Measurements from ENCODE around the gene CNTN4. TPM values are rescaled to one million over a fixed set of nuclear protein-coding genes. Genes with fewer than 3 reads are reported as not detected.

The CNTN4 gene
- total RNA-seq, 6 donors from 2014 or later, result 1.0 to 13.5 (median 6.3) TPM

GRCh38 chr3:2363854-2364253 lies 265.2 kb downstream of the CNTN4 start:
- no peak overlapping the region for H3K4me3 ChIP-seq
- WGBS, 2 donors, result 70 to 72% methylated on average over 2 of the region's 2 CpGs
- H3K27ac ChIP-seq, result no peak overlapping the region
- no peaks in the 10 kb centered on the region for H3K4me1 ChIP-seq
- no peak for TF ChIP-seq EP300 (IDR thresholded peaks at IDR 0.05)
- no peaks in the 10 kb centered on the region for H3K9me3 ChIP-seq
- no peak for ATAC-seq (ENCODE audit: low FRiP score in 2 of 2)
- DNase-seq, result no peak
- H3K36me3 ChIP-seq, result no peaks in the 10 kb centered on the region
- H3K27me3 ChIP-seq, result no peaks in the 10 kb centered on the region

- Histone ChIP-seq H3K27ac (no peak overlapping the region), H3K27me3 (no peaks in the 10 kb centered on the region), H3K36me3 (no peaks in the 10 kb centered on the region), H3K9me3 (no peaks in the 10 kb centered on the region), H3K4me1 (no peaks in the 10 kb centered on the region), H3K4me3 (no peak overlapping the region)
- no peak for DNase-seq
- no peak for ATAC-seq (ENCODE audit: low FRiP score in 2 of 2)
- no peak for TF ChIP-seq EP300 (IDR thresholded peaks at IDR 0.05)
These were observed 271.7 kb downstream of the CNTN4 start for GRCh38 chr3:2370317-2370716.

- no peaks in the 10 kb centered on the region for H3K9me3 ChIP-seq
- no peak overlapping the region for H3K27ac ChIP-seq
- H3K36me3 ChIP-seq, result no peaks in the 10 kb centered on the region
- no peak for TF ChIP-seq POLR2A (IDR thresholded peaks at IDR 0.05)
- no peak for TF ChIP-seq POLR2AphosphoS5 (IDR thresholded peaks at IDR 0.05)
- TF ChIP-seq EP300 (IDR thresholded peaks at IDR 0.05), result no peak
- no peak for TF ChIP-seq CTCF (IDR thresholded peaks at IDR 0.05)
- no peaks in the 10 kb centered on the region for H3K4me1 ChIP-seq
- DNase-seq (no peak), ATAC-seq (ENCODE audit: low FRiP score in 2 of 2) (no peak)
- 61 to 91% methylated on average over 1 of the region's 1 CpG for WGBS, 2 donors
- H3K27me3 ChIP-seq, result no peaks in the 10 kb centered on the region
- no peak overlapping the region for H3K4me3 ChIP-seq
These were observed 273.6 kb downstream of the CNTN4 start for GRCh38 chr3:2372306-2372705.

- Histone ChIP-seq H3K27me3 (no peaks in the 10 kb centered on the region), H3K4me3 (no peak overlapping the region), H3K36me3 (no peaks in the 10 kb centered on the region), H3K4me1 (no peaks in the 10 kb centered on the region), H3K27ac (no peak overlapping the region), H3K9me3 (no peaks in the 10 kb centered on the region)
- 78 to 82% methylated on average over 3 of the region's 3 CpGs for WGBS, 2 donors
- DNase-seq (no peak), ATAC-seq (ENCODE audit: low FRiP score in 2 of 2) (no peak)
- TF ChIP-seq EP300 (IDR thresholded peaks at IDR 0.05) (no peak), POLR2A (IDR thresholded peaks at IDR 0.05) (no peak), POLR2AphosphoS5 (IDR thresholded peaks at IDR 0.05) (no peak)
These were observed 276.7 kb downstream of the CNTN4 start for GRCh38 chr3:2375376-2375775.

GRCh38 chr3:2377281-2377680 lies 278.6 kb downstream of the CNTN4 start:
- TF ChIP-seq POLR2A (IDR thresholded peaks at IDR 0.05), result no peak
- no peak for TF ChIP-seq CTCF (IDR thresholded peaks at IDR 0.05)
- TF ChIP-seq EP300 (IDR thresholded peaks at IDR 0.05), result no peak
- TF ChIP-seq POLR2AphosphoS5 (IDR thresholded peaks at IDR 0.05), result no peak
- 29 to 40% methylated on average over 1 of the region's 1 CpG for WGBS, 2 donors
- H3K27me3 ChIP-seq, result no peaks in the 10 kb centered on the region
- ATAC-seq (ENCODE audit: low FRiP score in 2 of 2), result no peak
- no peak for DNase-seq
- H3K27ac ChIP-seq, result no peak overlapping the region
- no peaks in the 10 kb centered on the region for H3K4me1 ChIP-seq
- no peak overlapping the region for H3K4me3 ChIP-seq
- H3K36me3 ChIP-seq, result no peaks in the 10 kb centered on the region
- H3K9me3 ChIP-seq, result no peaks in the 10 kb centered on the region

- H3K27ac ChIP-seq, result no peak overlapping the region
- no peaks in the 10 kb centered on the region for H3K4me1 ChIP-seq
- H3K27me3 ChIP-seq, result no peaks in the 10 kb centered on the region
- H3K9me3 ChIP-seq, result no peaks in the 10 kb centered on the region
- TF ChIP-seq POLR2A (IDR thresholded peaks at IDR 0.05) (no peak), CTCF (IDR thresholded peaks at IDR 0.05) (no peak), POLR2AphosphoS5 (IDR thresholded peaks at IDR 0.05) (no peak)
- no peaks in the 10 kb centered on the region for H3K36me3 ChIP-seq
- 75 to 81% methylated on average over 2 of the region's 2 CpGs for WGBS, 2 donors
- H3K4me3 ChIP-seq, result no peak overlapping the region
- DNase-seq (no peak), ATAC-seq (ENCODE audit: low FRiP score in 2 of 2) (no peak)
These were observed 292.4 kb downstream of the CNTN4 start for GRCh38 chr3:2390926-2391532.

Data from upper lobe of left lung (tissue), 6 donors.